GM21717 (cell line): Measurements from ENCODE around the gene PCGF2.

Experiments used
- ATAC-seq: cut with Tn5 transposase; IDR thresholded peaks from one replicate; pipeline ENCODE4 v1.9.1; 2021; ENCODE audit warnings: mild to moderate bottlenecking, moderate library complexity; ENCODE audit not compliant: unreplicated experiment

Gene PCGF2

GRCh38 chr17:38719943-38720641, 28.0 kb downstream of the PCGF2 start:
- no peak for ATAC-seq

- ATAC-seq: no peak
Measured at GRCh38 chr17:38719289-38719942, 28.7 kb downstream of the PCGF2 start.

DNA sequence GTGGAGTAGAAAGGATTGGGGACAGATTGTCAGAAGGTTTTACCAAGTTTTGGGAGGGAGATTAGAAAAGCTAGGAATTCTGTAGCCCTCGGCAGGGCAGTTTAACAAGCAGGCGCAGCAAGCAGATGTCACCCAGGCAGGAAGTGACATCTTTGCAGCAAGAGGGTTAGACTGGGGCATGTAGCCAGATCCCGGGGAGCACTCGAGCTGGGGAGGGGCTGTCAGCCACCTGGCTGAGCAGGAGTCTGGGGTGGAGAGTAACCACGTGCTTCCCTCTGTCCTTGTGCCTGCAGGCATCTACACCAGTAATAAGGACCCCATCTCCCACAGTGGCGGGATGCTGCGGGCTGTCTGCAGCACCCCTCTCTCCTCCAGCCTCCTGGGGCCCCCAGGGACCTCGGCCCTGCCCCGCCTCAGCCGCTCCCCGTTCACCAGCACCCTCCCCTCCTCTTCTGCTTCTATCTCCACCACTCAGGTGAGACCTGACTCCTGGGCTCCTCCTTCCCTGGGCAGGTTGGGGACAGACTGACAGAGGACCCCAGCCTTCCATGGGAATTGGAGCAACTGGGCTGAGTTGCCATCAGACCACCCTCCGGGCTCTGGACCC, 30.9 kb downstream of the PCGF2 start:
- ATAC-seq: no peak

DNA sequence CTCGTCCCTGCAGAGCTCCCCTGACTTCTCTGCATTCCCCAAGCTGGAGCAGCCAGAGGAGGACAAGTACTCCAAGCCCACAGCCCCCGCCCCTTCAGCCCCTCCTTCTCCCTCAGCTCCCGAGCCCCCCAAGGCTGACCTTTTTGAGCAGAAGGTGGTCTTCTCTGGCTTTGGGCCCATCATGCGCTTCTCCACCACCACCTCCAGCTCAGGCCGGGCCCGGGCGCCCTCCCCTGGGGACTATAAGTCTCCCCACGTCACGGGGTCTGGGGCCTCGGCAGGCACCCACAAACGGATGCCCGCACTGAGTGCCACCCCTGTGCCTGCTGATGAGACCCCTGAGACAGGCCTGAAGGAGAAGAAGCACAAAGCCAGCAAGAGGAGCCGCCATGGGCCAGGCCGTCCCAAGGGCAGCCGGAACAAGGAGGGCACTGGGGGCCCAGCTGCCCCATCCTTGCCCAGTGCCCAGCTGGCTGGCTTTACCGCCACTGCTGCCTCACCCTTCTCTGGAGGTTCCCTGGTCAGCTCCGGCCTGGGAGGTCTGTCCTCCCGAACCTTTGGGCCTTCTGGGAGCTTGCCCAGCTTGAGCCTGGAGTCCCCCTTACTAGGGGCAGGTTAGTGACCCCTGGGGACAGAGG, 31.6 kb downstream of the PCGF2 start:
- no peak for ATAC-seq

DNA sequence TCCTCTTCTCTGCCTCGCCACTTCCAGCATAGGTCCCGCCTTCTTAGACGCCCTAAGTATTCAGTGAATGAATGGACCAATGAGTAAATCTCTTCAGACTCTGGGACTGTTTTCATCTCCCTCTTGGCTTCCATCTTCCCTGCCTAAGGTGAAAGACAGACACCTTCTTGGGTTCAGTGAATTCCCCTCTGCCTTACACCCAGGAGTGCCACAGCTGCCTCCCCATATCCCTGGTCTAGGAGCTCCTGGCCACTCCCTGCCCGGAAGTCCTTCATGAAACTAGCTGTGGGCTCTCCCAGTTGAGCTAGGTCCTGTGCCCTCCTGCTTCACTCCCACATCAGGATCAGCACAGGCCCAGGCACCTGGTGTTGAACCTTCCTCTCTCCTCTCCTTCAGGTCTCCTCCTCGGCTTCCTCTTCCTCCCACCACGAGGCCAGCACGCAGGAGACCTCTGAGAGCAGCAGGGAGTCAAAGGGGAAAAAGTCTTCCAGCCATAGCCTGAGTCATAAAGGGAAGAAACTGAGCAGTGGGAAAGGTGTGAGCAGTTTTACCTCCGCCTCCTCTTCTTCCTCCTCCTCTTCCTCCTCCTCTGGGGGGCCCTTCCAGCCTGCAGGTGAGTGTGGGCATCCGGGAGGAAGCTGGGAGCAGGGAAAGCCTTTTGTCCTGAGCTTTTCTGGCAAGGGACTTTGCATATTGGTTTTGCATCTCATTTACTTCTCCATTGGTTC, 32.8 kb downstream of the PCGF2 start:
- no peak for ATAC-seq

- no peak for ATAC-seq
Measured at GRCh38 chr17:38713456-38714075, 34.6 kb downstream of the PCGF2 start.

DNA sequence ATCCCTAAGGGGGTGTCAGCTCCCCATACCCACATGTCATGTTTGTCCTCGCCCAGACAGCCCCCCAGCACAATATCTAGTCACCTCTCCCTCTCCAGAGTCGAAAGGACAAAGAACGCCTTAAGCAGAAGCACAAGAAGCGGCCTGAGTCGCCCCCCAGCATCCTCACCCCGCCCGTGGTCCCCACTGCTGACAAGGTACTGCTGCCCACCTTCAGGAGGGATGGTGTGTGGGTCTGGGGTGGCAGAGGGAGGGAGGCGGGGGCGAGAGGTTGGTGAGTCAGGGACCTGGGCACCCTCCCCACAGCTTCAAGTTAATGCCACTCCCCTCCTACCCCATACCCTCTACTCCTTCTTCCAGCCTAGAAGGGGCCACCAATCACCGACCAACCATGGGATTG, 35.5 kb downstream of the PCGF2 start:
- ATAC-seq: no peak

GRCh38 chr17:38711792-38712571, 36.2 kb downstream of the PCGF2 start:
- no peak for ATAC-seq

- no peak for ATAC-seq
Measured at GRCh38 chr17:38710985-38711384, 37.2 kb downstream of the PCGF2 start.

DNA sequence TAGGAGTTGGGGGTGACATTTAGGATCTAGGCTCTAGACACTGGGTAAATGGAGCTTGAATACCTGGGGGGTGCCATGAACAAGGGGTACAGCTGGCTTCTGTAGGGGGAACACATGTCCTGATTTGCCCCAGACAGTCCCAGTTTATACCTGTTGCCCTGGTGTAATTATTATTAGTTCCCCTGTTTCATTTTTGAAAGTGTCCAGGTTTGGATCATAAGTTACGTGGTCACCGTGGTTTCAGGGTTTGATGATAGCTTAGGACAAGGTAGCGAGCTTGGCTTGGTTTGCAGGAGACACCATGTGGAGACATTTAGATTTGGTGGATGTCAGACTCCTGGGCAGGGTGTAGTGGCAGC, 37.6 kb downstream of the PCGF2 start:
- ATAC-seq: no peak

- ATAC-seq: no peak
Measured at GRCh38 chr17:38709864-38710603, 38.1 kb downstream of the PCGF2 start.

DNA sequence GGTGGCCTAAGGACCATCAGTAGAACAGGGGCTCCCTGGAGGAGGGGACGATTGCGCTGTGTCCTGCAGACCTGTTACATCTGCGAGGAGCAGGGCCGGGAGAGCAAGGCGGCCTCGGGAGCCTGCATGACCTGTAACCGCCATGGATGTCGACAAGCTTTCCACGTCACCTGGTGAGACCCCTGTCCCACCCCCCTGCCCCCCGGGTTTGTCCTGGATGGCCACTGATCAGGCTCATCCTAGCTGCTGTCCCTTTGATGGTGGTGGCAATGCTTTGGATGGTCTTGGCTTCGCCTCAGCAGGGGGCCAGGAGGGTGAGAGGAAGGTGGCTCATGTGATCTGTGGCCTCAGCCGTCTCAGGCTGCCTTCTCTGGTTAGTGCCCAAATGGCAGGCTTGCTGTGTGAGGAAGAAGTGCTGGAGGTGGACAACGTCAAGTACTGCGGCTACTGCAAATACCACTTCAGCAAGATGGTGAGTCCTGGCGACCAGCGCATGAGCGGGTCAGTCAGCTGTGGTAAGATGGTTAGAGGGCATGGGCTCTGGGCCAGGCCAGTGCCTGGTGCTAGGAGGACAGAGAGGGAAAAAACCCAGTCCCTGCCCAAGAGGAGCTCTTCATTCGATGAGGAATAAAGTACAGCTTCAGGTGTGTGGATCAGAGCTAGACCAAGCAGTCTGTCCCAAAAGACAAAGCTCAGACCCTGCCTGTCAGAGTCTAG, 38.9 kb downstream of the PCGF2 start:
- ATAC-seq: no peak

DNA sequence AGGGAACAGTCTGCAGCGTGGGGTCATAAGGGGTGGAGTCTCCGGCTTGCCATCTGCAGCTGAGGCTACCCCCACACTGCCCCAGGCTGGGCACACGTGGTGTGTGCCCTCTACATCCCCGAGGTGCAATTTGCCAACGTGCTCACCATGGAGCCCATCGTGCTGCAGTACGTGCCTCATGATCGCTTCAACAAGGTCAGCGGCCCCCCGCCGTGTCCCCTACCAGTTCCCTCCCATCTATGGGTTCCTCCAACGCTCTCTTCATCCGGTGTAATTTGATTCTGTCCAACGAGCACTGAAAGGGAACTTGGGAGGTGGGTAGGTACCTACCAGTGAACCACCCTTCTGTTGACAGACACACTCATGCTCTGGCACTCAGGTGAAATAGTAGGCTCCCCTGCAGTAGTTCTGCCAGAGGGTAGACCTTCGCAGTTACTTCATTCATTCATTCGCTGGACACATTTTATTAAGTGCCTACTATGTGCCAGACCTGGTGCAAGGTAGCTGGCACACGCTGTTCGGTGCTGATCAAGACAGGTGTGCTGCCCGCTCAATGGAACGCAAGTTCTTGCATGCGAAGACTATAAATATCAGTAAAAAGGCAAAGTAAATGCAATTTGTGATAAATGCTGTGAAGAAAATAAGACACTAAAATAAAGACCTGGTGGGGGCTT, 40.3 kb downstream of the PCGF2 start:
- ATAC-seq: no peak

GRCh38 chr17:38706505-38707216, 41.5 kb downstream of the PCGF2 start:
- ATAC-seq: no peak

GRCh38 chr17:38705803-38706504, 42.2 kb downstream of the PCGF2 start:
- ATAC-seq: no peak

DNA sequence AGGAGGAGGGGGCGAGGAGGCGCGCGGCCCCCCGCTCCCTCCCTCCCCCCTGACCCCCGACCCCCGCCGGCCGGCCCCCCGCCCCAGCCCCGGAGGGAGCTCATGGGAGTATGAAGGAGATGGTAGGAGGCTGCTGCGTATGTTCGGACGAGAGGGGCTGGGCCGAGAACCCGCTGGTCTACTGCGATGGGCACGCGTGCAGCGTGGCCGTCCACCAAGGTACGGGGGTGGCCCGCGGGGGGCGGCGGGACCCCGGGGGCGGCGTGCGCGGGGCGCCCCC, 42.7 kb downstream of the PCGF2 start:
- no peak for ATAC-seq
